ENCODE data around the gene NR4A3.
"Not testable (repeated sequence)": the region's sequence is repeated elsewhere in the genome, so short reads cannot be mapped to it uniquely, and the experiment has no call there.

The NR4A3 gene

GRCh38 chr9:99851500-99851822 lies 29.8 kb downstream of the NR4A3 start:
- Histone ChIP-seq H3K9me3 (ENCODE audit: control insufficient read depth in 5 of 5, low read length in 5 of 5) (no peaks in the 10 kb centered on the region), H3K4me3 (ENCODE audit: low read depth in 1 of 5, low read length in 5 of 5) (no peak overlapping the region), H3K36me3 (ENCODE audit: control insufficient read depth in 5 of 5, insufficient read depth in 5 of 5, low read length in 5 of 5) (no peaks in the 10 kb centered on the region), H3K27ac (ENCODE audit: low read depth, low read length) (no peak overlapping the region), H3K4me1 (ENCODE audit: control insufficient read depth in 5 of 5, insufficient read depth in 5 of 5, low read length in 5 of 5) (no peaks in the 10 kb centered on the region), H3K27me3 (ENCODE audit: control insufficient read depth in 5 of 5, insufficient read depth in 4 of 5, low read length in 5 of 5) (no peaks in the 10 kb centered on the region), H3K9ac (ENCODE audit: low read length in 5 of 5) (no peak overlapping the region)

GRCh38 chr9:99852617-99853016 lies 30.9 kb downstream of the NR4A3 start:
- no peak overlapping the region for H3K9ac ChIP-seq (ENCODE audit: low read length in 5 of 5)
- H3K4me1 ChIP-seq (ENCODE audit: control insufficient read depth in 5 of 5, insufficient read depth in 5 of 5, low read length in 5 of 5), result no peaks in the 10 kb centered on the region
- no peaks in the 10 kb centered on the region for H3K36me3 ChIP-seq (ENCODE audit: control insufficient read depth in 5 of 5, insufficient read depth in 5 of 5, low read length in 5 of 5)
- no peaks in the 10 kb centered on the region for H3K9me3 ChIP-seq (ENCODE audit: control insufficient read depth in 5 of 5, low read length in 5 of 5)
- no peak overlapping the region for H3K27ac ChIP-seq (ENCODE audit: low read depth, low read length)
- H3K4me3 ChIP-seq (ENCODE audit: low read depth in 1 of 5, low read length in 5 of 5), result no peak overlapping the region
- H3K27me3 ChIP-seq (ENCODE audit: control insufficient read depth in 5 of 5, insufficient read depth in 4 of 5, low read length in 5 of 5), result no peaks in the 10 kb centered on the region

- Histone ChIP-seq H3K36me3 (ENCODE audit: control insufficient read depth in 5 of 5, insufficient read depth in 5 of 5, low read length in 5 of 5) (no peaks in the 10 kb centered on the region), H3K4me1 (ENCODE audit: control insufficient read depth in 5 of 5, insufficient read depth in 5 of 5, low read length in 5 of 5) (peaks cover 0 to 7% (median 3%) of the 10 kb centered on the region in 5 donors), H3K9ac (ENCODE audit: low read length in 5 of 5) (no peak overlapping the region), H3K27ac (ENCODE audit: low read depth, low read length) (no peak overlapping the region), H3K4me3 (ENCODE audit: low read depth in 1 of 5, low read length in 5 of 5) (no peak overlapping the region), H3K27me3 (ENCODE audit: control insufficient read depth in 5 of 5, insufficient read depth in 4 of 5, low read length in 5 of 5) (no peaks in the 10 kb centered on the region), H3K9me3 (ENCODE audit: control insufficient read depth in 5 of 5, low read length in 5 of 5) (no peaks in the 10 kb centered on the region)
These were observed 33.9 kb downstream of the NR4A3 start for GRCh38 chr9:99855467-99856176.

GRCh38 chr9:99857576-99857975 lies 35.9 kb downstream of the NR4A3 start:
- not testable (repeated sequence) for H3K9ac ChIP-seq (ENCODE audit: low read length in 5 of 5); H3K9me3 ChIP-seq (ENCODE audit: control insufficient read depth in 5 of 5, low read length in 5 of 5); H3K36me3 ChIP-seq (ENCODE audit: control insufficient read depth in 5 of 5, insufficient read depth in 5 of 5, low read length in 5 of 5); H3K27ac ChIP-seq (ENCODE audit: low read depth, low read length); H3K4me1 ChIP-seq (ENCODE audit: control insufficient read depth in 5 of 5, insufficient read depth in 5 of 5, low read length in 5 of 5); H3K27me3 ChIP-seq (ENCODE audit: control insufficient read depth in 5 of 5, insufficient read depth in 4 of 5, low read length in 5 of 5); H3K4me3 ChIP-seq (ENCODE audit: low read depth in 1 of 5, low read length in 5 of 5)

- Histone ChIP-seq H3K9me3 (ENCODE audit: control insufficient read depth in 5 of 5, low read length in 5 of 5) (no peaks in the 10 kb centered on the region), H3K4me1 (ENCODE audit: control insufficient read depth in 5 of 5, insufficient read depth in 5 of 5, low read length in 5 of 5) (peaks cover 0 to 7% (median 3%) of the 10 kb centered on the region in 5 donors), H3K36me3 (ENCODE audit: control insufficient read depth in 5 of 5, insufficient read depth in 5 of 5, low read length in 5 of 5) (no peaks in the 10 kb centered on the region), H3K9ac (ENCODE audit: low read length in 5 of 5) (no peak overlapping the region), H3K27me3 (ENCODE audit: control insufficient read depth in 5 of 5, insufficient read depth in 4 of 5, low read length in 5 of 5) (no peaks in the 10 kb centered on the region), H3K4me3 (ENCODE audit: low read depth in 1 of 5, low read length in 5 of 5) (no peak overlapping the region), H3K27ac (ENCODE audit: low read depth, low read length) (no peak overlapping the region)
These were observed 36.4 kb downstream of the NR4A3 start for GRCh38 chr9:99858087-99858486.

GRCh38 chr9:99859243-99859980 lies 37.7 kb downstream of the NR4A3 start:
- H3K27ac ChIP-seq (ENCODE audit: low read depth, low read length), result no peak overlapping the region
- H3K9me3 ChIP-seq (ENCODE audit: control insufficient read depth in 5 of 5, low read length in 5 of 5), result no peaks in the 10 kb centered on the region
- no peaks in the 10 kb centered on the region for H3K27me3 ChIP-seq (ENCODE audit: control insufficient read depth in 5 of 5, insufficient read depth in 4 of 5, low read length in 5 of 5)
- no peak overlapping the region for H3K4me3 ChIP-seq (ENCODE audit: low read depth in 1 of 5, low read length in 5 of 5)
- H3K36me3 ChIP-seq (ENCODE audit: control insufficient read depth in 5 of 5, insufficient read depth in 5 of 5, low read length in 5 of 5), result peaks cover 0 to 2% (median 0%) of the 10 kb centered on the region in 5 donors
- H3K9ac ChIP-seq (ENCODE audit: low read length in 5 of 5), result no peak overlapping the region
- peaks cover 0 to 7% (median 3%) of the 10 kb centered on the region in 5 donors for H3K4me1 ChIP-seq (ENCODE audit: control insufficient read depth in 5 of 5, insufficient read depth in 5 of 5, low read length in 5 of 5)

GRCh38 chr9:99860266-99860665 lies 38.6 kb downstream of the NR4A3 start:
- Histone ChIP-seq H3K4me1 (ENCODE audit: control insufficient read depth in 5 of 5, insufficient read depth in 5 of 5, low read length in 5 of 5) (peaks cover 0 to 7% (median 3%) of the 10 kb centered on the region in 5 donors), H3K36me3 (ENCODE audit: control insufficient read depth in 5 of 5, insufficient read depth in 5 of 5, low read length in 5 of 5) (peaks cover 0 to 2% (median 0%) of the 10 kb centered on the region in 5 donors), H3K4me3 (ENCODE audit: low read depth in 1 of 5, low read length in 5 of 5) (no peak overlapping the region), H3K27ac (ENCODE audit: low read depth, low read length) (no peak overlapping the region), H3K27me3 (ENCODE audit: control insufficient read depth in 5 of 5, insufficient read depth in 4 of 5, low read length in 5 of 5) (no peaks in the 10 kb centered on the region), H3K9ac (ENCODE audit: low read length in 5 of 5) (no peak overlapping the region), H3K9me3 (ENCODE audit: control insufficient read depth in 5 of 5, low read length in 5 of 5) (no peaks in the 10 kb centered on the region)

GRCh38 chr9:99863955-99864354 lies 42.3 kb downstream of the NR4A3 start:
- Histone ChIP-seq H3K27ac (ENCODE audit: low read depth, low read length) (no peak overlapping the region), H3K9me3 (ENCODE audit: control insufficient read depth in 5 of 5, low read length in 5 of 5) (no peaks in the 10 kb centered on the region), H3K36me3 (ENCODE audit: control insufficient read depth in 5 of 5, insufficient read depth in 5 of 5, low read length in 5 of 5) (peaks cover 0 to 2% (median 0%) of the 10 kb centered on the region in 5 donors), H3K9ac (ENCODE audit: low read length in 5 of 5) (no peak overlapping the region), H3K27me3 (ENCODE audit: control insufficient read depth in 5 of 5, insufficient read depth in 4 of 5, low read length in 5 of 5) (no peaks in the 10 kb centered on the region), H3K4me3 (ENCODE audit: low read depth in 1 of 5, low read length in 5 of 5) (no peak overlapping the region), H3K4me1 (ENCODE audit: control insufficient read depth in 5 of 5, insufficient read depth in 5 of 5, low read length in 5 of 5) (peaks cover 0 to 7% (median 3%) of the 10 kb centered on the region in 5 donors)

GRCh38 chr9:99866398-99866797 lies 44.7 kb downstream of the NR4A3 start:
- Histone ChIP-seq H3K4me1 (ENCODE audit: control insufficient read depth in 5 of 5, insufficient read depth in 5 of 5, low read length in 5 of 5) (no peaks in the 10 kb centered on the region), H3K27me3 (ENCODE audit: control insufficient read depth in 5 of 5, insufficient read depth in 4 of 5, low read length in 5 of 5) (no peaks in the 10 kb centered on the region), H3K9ac (ENCODE audit: low read length in 5 of 5) (no peak overlapping the region), H3K27ac (ENCODE audit: low read depth, low read length) (no peak overlapping the region), H3K9me3 (ENCODE audit: control insufficient read depth in 5 of 5, low read length in 5 of 5) (no peaks in the 10 kb centered on the region), H3K4me3 (ENCODE audit: low read depth in 1 of 5, low read length in 5 of 5) (no peak overlapping the region), H3K36me3 (ENCODE audit: control insufficient read depth in 5 of 5, insufficient read depth in 5 of 5, low read length in 5 of 5) (peaks cover 0 to 2% (median 0%) of the 10 kb centered on the region in 5 donors)

- Histone ChIP-seq H3K9me3 (ENCODE audit: control insufficient read depth in 5 of 5, low read length in 5 of 5) (no peaks in the 10 kb centered on the region), H3K27me3 (ENCODE audit: control insufficient read depth in 5 of 5, insufficient read depth in 4 of 5, low read length in 5 of 5) (no peaks in the 10 kb centered on the region), H3K4me1 (ENCODE audit: control insufficient read depth in 5 of 5, insufficient read depth in 5 of 5, low read length in 5 of 5) (no peaks in the 10 kb centered on the region), H3K27ac (ENCODE audit: low read depth, low read length) (no peak overlapping the region), H3K36me3 (ENCODE audit: control insufficient read depth in 5 of 5, insufficient read depth in 5 of 5, low read length in 5 of 5) (peaks cover 0 to 2% (median 0%) of the 10 kb centered on the region in 5 donors), H3K4me3 (ENCODE audit: low read depth in 1 of 5, low read length in 5 of 5) (no peak overlapping the region), H3K9ac (ENCODE audit: low read length in 5 of 5) (no peak overlapping the region)
These were observed 45.9 kb downstream of the NR4A3 start for GRCh38 chr9:99867536-99867935.
